AG04450 (cell line): ENCODE measurements around the gene HOXA13. TPM values are rescaled to one million over a fixed set of nuclear protein-coding genes. Genes with fewer than 3 reads are reported as not detected.
A peak's percentile ranks its signal among the peaks of the same experiment; 100 is the strongest.

Experiments used
- CTCF ChIA-PET: fragments of 300-600, 350-600 bp; formaldehyde crosslinking; extraction: SDS; loops from one replicate; lab custom pipeline; 2022; ENCODE audit warnings: antibody characterized with exemption, inconsistent platforms; lab: Charles Lee
- POLR2A ChIA-PET: fragments of 350-600 bp; formaldehyde crosslinking; extraction: SDS; loops from one replicate; lab custom pipeline; 2021; ENCODE audit warnings: antibody characterized with exemption, inconsistent platforms; lab: Yijun Ruan, JAX
- DNase-seq: peaks from one replicate; pipeline ENCODE4 v3.0.0-alpha.2; 2011; ENCODE audit warnings: low read depth, low spot score
- H3K27ac ChIP-seq: one replicate; pipeline ENCODE4 v1.5.1; 2012; ENCODE audit warnings: low read depth, low read length, control low read depth
- H3K27me3 ChIP-seq: one replicate; pipeline ENCODE4 v1.6.0; 2012; ENCODE audit warnings: low read length; ENCODE audit not compliant: control insufficient read depth, insufficient read depth
- H3K4me3 ChIP-seq: 2 replicates; pipeline ENCODE4 v1.5.1; 2011; ENCODE audit warnings: mild to moderate bottlenecking, low read depth, low read length, control low read depth
- H3K9me3 ChIP-seq: 2 replicates; pipeline ENCODE4 v1.5.1; 2012; ENCODE audit warnings: low read length; ENCODE audit not compliant: control insufficient read depth, insufficient read depth
- polyA plus RNA-seq: library from polyadenylated mRNA; depleted of rRNA; stranded (reverse); fragments of >200 nt; gene quantifications from 2 replicates; pipeline ENCODE4 v1.2.3, GENCODE V29; 2011
- TF ChIP-seq, protein P1 (sequence below): IDR thresholded peaks from 2 replicates; pipeline ENCODE4 v1.5.1; 2011; ENCODE audit warnings: low read depth, low read length, control low read depth, inconsistent platforms

Gene HOXA13
- polyA plus RNA-seq, 1 experiment, result not detected

GRCh38 chr7:27165089-27165995, 34.5 kb downstream of the HOXA13 start, which contains the start of gene HOXA9:
Gene HOXA9, minus strand, starts transcription at chr7:27165537. Its CDS starts 80 bp downstream, at chr7:27165457.
- H3K27me3 ChIP-seq, result peaks cover 66% of the 10 kb centered on the region
- H3K27ac ChIP-seq, result no peak within 1 kb of the TSS
- H3K4me3 ChIP-seq, result peak within 1 kb of the TSS; percentile 58
- no peak for DNase-seq
- ChIA-PET CTCF (interaction anchor here (0.6 to 2.0 kb wide), 3 partner anchors 14 to 1272 kb away, joined by 3 to 16 read pairs (median 5); no protein-coding TSS in a partner anchor), POLR2A (no interaction called here)
- peaks cover 24% of the 10 kb centered on the region; the same call in 1 of the 2 replicates for H3K9me3 ChIP-seq
- TF ChIP-seq, protein P1, sequence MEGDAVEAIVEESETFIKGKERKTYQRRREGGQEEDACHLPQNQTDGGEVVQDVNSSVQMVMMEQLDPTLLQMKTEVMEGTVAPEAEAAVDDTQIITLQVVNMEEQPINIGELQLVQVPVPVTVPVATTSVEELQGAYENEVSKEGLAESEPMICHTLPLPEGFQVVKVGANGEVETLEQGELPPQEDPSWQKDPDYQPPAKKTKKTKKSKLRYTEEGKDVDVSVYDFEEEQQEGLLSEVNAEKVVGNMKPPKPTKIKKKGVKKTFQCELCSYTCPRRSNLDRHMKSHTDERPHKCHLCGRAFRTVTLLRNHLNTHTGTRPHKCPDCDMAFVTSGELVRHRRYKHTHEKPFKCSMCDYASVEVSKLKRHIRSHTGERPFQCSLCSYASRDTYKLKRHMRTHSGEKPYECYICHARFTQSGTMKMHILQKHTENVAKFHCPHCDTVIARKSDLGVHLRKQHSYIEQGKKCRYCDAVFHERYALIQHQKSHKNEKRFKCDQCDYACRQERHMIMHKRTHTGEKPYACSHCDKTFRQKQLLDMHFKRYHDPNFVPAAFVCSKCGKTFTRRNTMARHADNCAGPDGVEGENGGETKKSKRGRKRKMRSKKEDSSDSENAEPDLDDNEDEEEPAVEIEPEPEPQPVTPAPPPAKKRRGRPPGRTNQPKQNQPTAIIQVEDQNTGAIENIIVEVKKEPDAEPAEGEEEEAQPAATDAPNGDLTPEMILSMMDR, result no peak

GRCh38 chr7:27164367-27165088, 35.4 kb downstream of the HOXA13 start:
- TF ChIP-seq, protein P1, result peak; percentile 18; the same call in 1 of the 2 replicates
- ChIA-PET CTCF (no interaction called here), POLR2A (no interaction called here)
- Histone ChIP-seq H3K4me3 (peak overlapping the region; percentile 58), H3K27me3 (peaks cover 62% of the 10 kb centered on the region), H3K9me3 (peaks cover 28% of the 10 kb centered on the region; the same call in 1 of the 2 replicates), H3K27ac (no peak overlapping the region)
- DNase-seq, result no peak

DNA sequence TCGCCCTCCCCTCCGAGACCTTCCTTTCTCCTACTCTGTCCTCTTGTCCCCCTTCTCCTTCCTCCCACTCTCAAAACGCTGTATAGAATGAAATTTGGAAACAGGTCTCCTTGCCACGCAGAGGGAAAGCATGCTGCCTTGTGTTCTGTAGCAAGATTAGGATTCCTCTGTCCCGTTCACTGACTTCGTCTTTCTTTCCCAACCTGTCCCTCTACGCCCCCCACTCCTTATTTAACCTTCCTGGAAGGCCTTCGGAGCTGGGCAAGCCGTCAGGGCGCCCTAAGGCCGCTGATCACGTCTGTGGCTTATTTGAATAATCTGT, 35.9 kb downstream of the HOXA13 start:
- POLR2A ChIA-PET, result no interaction called here
- CTCF ChIA-PET, result interaction anchor here (3.7 to 3.8 kb wide), 2 partner anchors 483 to 793 kb away, joined by 30 to 171 read pairs; no protein-coding TSS in a partner anchor
- peaks cover 26% of the 10 kb centered on the region; the same call in 1 of the 2 replicates for H3K9me3 ChIP-seq
- H3K27ac ChIP-seq, result no peak overlapping the region
- no peak for DNase-seq
- peaks cover 57% of the 10 kb centered on the region for H3K27me3 ChIP-seq
- TF ChIP-seq, protein P1, result no peak
- H3K4me3 ChIP-seq, result peak overlapping the region; percentile 58

GRCh38 chr7:27163288-27164044, 36.4 kb downstream of the HOXA13 start:
- DNase-seq, result no peak
- Histone ChIP-seq H3K4me3 (no peak overlapping the region), H3K27ac (no peak overlapping the region), H3K27me3 (peaks cover 52% of the 10 kb centered on the region), H3K9me3 (peaks cover 25% of the 10 kb centered on the region; the same call in 1 of the 2 replicates)
- ChIA-PET POLR2A (no interaction called here), CTCF (interaction anchor here (0.6 to 3.8 kb wide), 9 partner anchors 10 to 1270 kb away, joined by 3 to 171 read pairs (median 21); no protein-coding TSS in a partner anchor)
- TF ChIP-seq, protein P1, result no peak
